DOHH2 (cell line): ENCODE measurements around the gene PLA2G4E.

Experiments
- H3F3A ChIP-seq: fragments of 200-600 bp; sonication (generic), shearing (Covaris generic); 2 replicates; pipeline ENCODE4 v1.6.0; 2016; ENCODE audit warnings: antibody characterized with exemption, mild to moderate bottlenecking; ENCODE audit not compliant: control insufficient read depth, insufficient read depth
- H3K27ac ChIP-seq: fragments of 200-600 bp; sonication (generic); 2 replicates; pipeline ENCODE4 v1.5.1; 2014; ENCODE audit warnings: low read depth, mild to moderate bottlenecking, low read length, moderate library complexity
- H3K27me3 ChIP-seq: fragments of 200-600 bp; sonication (generic); 2 replicates; pipeline ENCODE4 v1.6.1; 2014; ENCODE audit warnings: mild to moderate bottlenecking, low read length, mixed read lengths; ENCODE audit not compliant: control insufficient read depth
- H3K36me3 ChIP-seq: fragments of 200-600 bp; sonication (generic); 2 replicates; pipeline ENCODE4 v1.6.1; 2014; ENCODE audit warnings: mild to moderate bottlenecking, low read length, moderate library complexity, mixed read lengths; ENCODE audit not compliant: control insufficient read depth
- H3K4me1 ChIP-seq: fragments of 200-600 bp; sonication (generic); 2 replicates; pipeline ENCODE4 v1.6.1; 2014; ENCODE audit warnings: mild to moderate bottlenecking, low read length, mixed read lengths; ENCODE audit not compliant: control insufficient read depth
- H3K4me2 ChIP-seq: fragments of 200-600 bp; sonication (generic); 2 replicates; pipeline ENCODE4 v1.6.0; 2014; ENCODE audit warnings: mild to moderate bottlenecking, low read length, moderate library complexity
- H3K4me3 ChIP-seq: fragments of 200-600 bp; sonication (generic); 2 replicates; pipeline ENCODE4 v1.5.1; 2014; ENCODE audit warnings: mild to moderate bottlenecking, low read length, mixed read lengths
- H3K79me2 ChIP-seq: fragments of 200-600 bp; sonication (generic); 2 replicates; pipeline ENCODE4 v1.6.1; 2014; ENCODE audit warnings: mild to moderate bottlenecking, low read length, mixed read lengths; ENCODE audit not compliant: control insufficient read depth
- H3K9me2 ChIP-seq: fragments of 200-600 bp; sonication (generic); replicated peaks from 2 replicates; pipeline ENCODE4 v1.6.1; 2014; ENCODE audit warnings: mild to moderate bottlenecking, low read length, mixed read lengths; ENCODE audit not compliant: control insufficient read depth
- H3K9me3 ChIP-seq: fragments of 200-600 bp; sonication (generic); 2 replicates; pipeline ENCODE4 v1.6.1; 2014; ENCODE audit warnings: antibody characterized with exemption, low read length, mixed read lengths; ENCODE audit not compliant: control insufficient read depth, insufficient read depth
- H4K20me1 ChIP-seq: fragments of 200-600 bp; sonication (generic); 2 replicates; pipeline ENCODE4 v1.6.0; 2014; ENCODE audit warnings: low read depth, mild to moderate bottlenecking, antibody characterized with exemption, low read length, moderate library complexity; ENCODE audit not compliant: control insufficient read depth, insufficient read depth
- EZH2phosphoT487 ChIP-seq: fragments of 200-600 bp; sonication (generic); IDR thresholded peaks from 2 replicates; pipeline ENCODE4 v1.6.1; 2017; ENCODE audit warnings: borderline replicate concordance, mild to moderate bottlenecking, antibody characterized with exemption, low read length, moderate library complexity, mixed read lengths
- TF ChIP-seq, protein P1 (sequence below): fragments of 200-600 bp; sonication (generic); IDR thresholded peaks from one replicate; pipeline ENCODE4 v1.5.1; 2014; ENCODE audit warnings: antibody characterized with exemption, mild to moderate bottlenecking, low read depth, low read length; ENCODE audit not compliant: poor library complexity, severe bottlenecking

PLA2G4E gene

DNA sequence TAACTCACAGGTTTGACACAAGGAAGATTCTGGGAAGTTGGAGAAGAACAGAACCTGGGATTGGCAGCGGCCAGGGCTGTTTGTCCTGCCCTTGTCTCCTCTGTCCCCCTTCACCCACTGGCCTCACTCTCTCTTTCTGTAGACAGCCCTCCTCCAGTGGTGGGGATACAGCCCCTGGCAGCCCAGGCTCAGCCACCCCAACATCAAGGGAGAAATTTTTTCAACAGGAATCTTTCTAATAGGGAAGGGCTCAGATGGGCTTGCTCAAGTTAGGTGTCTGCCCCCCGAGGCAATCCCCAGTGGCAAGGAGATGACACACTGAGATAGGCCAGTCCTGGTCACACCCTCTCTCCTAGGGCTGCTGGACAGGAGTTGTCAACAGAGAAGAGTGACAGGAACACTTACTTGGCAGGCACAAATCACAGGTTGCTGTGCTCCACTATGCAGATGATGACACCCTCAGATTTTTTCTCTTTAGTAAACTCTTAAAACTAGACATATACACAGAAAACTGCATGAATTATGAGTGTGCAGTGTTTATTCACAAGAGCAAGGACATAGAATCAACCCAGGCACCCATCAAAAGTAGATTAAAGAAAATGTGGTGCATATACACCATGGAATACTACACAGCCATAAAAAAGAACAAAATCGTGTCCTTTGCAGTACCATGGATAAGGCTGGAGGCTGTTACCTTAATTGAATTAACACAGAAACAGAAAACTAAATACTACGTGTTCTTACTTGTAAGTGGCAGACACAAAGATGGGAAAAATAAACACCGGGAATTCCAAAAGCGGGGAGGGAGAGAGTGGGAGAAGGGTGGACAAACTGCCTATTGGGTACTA lies 37.2 kb upstream of the PLA2G4E start:
- Histone ChIP-seq H3K27ac (no peak overlapping the region), H3K4me2 (no peak overlapping the region), H3K36me3 (no peaks in the 10 kb centered on the region), H3K79me2 (no peaks in the 10 kb centered on the region), H3K4me1 (no peaks in the 10 kb centered on the region; the same call in 1 of the 2 replicates), H4K20me1 (no peaks in the 10 kb centered on the region), H3K9me2 (no peaks in the 10 kb centered on the region), H3F3A (no peaks in the 10 kb centered on the region), H3K4me3 (no peak overlapping the region), H3K9me3 (no peaks in the 10 kb centered on the region), H3K27me3 (peaks cover 41% of the 10 kb centered on the region)
- no peak for TF ChIP-seq EZH2phosphoT487
- TF ChIP-seq, protein P1, sequence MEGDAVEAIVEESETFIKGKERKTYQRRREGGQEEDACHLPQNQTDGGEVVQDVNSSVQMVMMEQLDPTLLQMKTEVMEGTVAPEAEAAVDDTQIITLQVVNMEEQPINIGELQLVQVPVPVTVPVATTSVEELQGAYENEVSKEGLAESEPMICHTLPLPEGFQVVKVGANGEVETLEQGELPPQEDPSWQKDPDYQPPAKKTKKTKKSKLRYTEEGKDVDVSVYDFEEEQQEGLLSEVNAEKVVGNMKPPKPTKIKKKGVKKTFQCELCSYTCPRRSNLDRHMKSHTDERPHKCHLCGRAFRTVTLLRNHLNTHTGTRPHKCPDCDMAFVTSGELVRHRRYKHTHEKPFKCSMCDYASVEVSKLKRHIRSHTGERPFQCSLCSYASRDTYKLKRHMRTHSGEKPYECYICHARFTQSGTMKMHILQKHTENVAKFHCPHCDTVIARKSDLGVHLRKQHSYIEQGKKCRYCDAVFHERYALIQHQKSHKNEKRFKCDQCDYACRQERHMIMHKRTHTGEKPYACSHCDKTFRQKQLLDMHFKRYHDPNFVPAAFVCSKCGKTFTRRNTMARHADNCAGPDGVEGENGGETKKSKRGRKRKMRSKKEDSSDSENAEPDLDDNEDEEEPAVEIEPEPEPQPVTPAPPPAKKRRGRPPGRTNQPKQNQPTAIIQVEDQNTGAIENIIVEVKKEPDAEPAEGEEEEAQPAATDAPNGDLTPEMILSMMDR, result no peak

DNA sequence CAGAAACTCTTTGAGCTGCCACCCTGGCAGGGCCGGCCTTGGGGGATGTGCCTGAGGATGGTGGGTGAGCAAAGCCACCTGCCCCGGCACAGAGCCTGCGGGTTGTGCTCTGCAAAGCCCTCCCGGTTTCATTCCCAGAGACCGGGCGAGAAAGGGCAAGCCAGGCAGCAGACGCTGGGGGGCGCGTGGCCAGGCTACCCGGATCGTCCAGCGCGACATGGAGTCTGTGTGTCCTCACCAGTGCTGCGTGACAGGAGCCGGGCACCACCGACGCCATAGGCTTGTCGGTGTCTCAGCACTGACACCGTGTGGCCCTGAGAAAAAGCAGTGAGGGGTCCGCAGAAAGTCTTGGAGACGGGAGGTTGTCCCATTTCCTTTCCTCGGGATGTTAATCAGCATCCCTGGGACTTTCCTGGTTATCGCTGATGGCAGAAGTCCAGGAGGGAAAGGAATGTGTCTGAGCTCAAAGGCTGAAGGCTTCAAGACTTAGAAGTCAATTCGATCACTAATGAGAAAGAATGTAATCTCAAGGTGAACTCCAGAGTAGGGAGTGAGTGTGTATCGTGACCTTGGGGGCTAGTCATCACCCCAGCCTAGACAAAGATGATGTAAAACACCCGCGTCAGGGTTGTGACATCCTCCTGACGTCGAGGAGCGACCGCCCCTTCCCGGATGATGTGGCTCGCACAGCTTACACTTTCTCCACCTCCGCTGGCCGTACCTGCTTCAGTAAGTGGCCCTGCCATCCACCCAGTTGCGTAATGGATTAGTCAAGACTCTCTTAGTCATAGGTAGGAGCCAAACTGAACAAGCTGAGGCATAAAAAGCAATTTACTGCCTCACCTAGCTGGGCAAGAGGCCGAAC lies 36.3 kb upstream of the PLA2G4E start:
- Histone ChIP-seq H3K4me2 (peak overlapping the region; percentile 54), H4K20me1 (no peaks in the 10 kb centered on the region), H3F3A (no peaks in the 10 kb centered on the region), H3K9me2 (no peaks in the 10 kb centered on the region), H3K27me3 (peaks cover 44% of the 10 kb centered on the region), H3K9me3 (no peaks in the 10 kb centered on the region), H3K4me3 (peak overlapping the region; percentile 14; the same call in 1 of the 2 replicates), H3K79me2 (no peaks in the 10 kb centered on the region), H3K4me1 (no peaks in the 10 kb centered on the region; the same call in 1 of the 2 replicates), H3K27ac (no peak overlapping the region), H3K36me3 (no peaks in the 10 kb centered on the region)
- TF ChIP-seq, protein P1, result peak; percentile 64
- no peak for TF ChIP-seq EZH2phosphoT487

DNA sequence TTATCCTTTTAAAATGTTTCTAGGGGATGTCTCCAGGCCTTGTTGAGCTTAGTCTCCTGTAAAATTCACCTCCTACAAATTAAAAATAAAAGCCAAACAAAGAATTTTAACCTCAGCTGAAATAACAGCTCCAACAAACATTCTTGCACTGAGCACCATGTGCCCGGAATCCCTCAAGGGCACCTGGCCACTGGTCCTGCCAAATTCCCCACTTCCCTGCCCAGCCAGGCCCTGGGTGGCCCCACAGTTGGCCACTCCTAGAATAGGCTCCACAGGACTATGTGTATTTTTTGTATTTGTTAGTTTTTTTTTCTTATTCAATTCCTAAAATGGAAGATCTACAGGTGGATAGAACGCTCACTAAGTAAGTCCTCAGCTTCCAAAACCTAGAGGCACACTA lies 33.1 kb upstream of the PLA2G4E start:
- Histone ChIP-seq H3K27me3 (peaks cover 44% of the 10 kb centered on the region), H3K9me3 (no peaks in the 10 kb centered on the region), H3K27ac (no peak overlapping the region), H3K4me1 (no peaks in the 10 kb centered on the region; the same call in 1 of the 2 replicates), H3K9me2 (no peaks in the 10 kb centered on the region), H3K4me3 (no peak overlapping the region), H3K4me2 (no peak overlapping the region), H4K20me1 (no peaks in the 10 kb centered on the region), H3K79me2 (no peaks in the 10 kb centered on the region), H3F3A (no peaks in the 10 kb centered on the region), H3K36me3 (no peaks in the 10 kb centered on the region)
- TF ChIP-seq, protein P1, result no peak
- no peak for TF ChIP-seq EZH2phosphoT487
